GM23248 (cell line): ENCODE results near the gene COL27A1. TPM values are rescaled to one million over a fixed set of nuclear protein-coding genes. Genes with fewer than 3 reads are reported as not detected.

Experiments
- DNase-seq: peaks from one replicate; pipeline ENCODE4 v3.0.0-alpha.2; 2015
- H2AFZ ChIP-seq: fragments of 200-600 bp; sonication (generic); 2 replicates; pipeline ENCODE4 v1.6.1; 2016; ENCODE audit warnings: antibody characterized with exemption
- H3F3A ChIP-seq: fragments of 200-600 bp; sonication (generic); 2 replicates; pipeline ENCODE4 v1.6.1; 2016; ENCODE audit warnings: mild to moderate bottlenecking, antibody characterized with exemption, mixed run types; ENCODE audit not compliant: insufficient read depth
- H3K27ac ChIP-seq: fragments of 200-600 bp; sonication (generic); 2 replicates; pipeline ENCODE4 v1.5.1; 2016; ENCODE audit warnings: mild to moderate bottlenecking
- H3K27me3 ChIP-seq: fragments of 200-600 bp; sonication (generic); replicated peaks from 2 replicates; pipeline ENCODE4 v1.6.1; 2016; ENCODE audit warnings: mild to moderate bottlenecking; ENCODE audit not compliant: insufficient read depth
- H3K36me3 ChIP-seq: fragments of 200-600 bp; sonication (generic); 2 replicates; pipeline ENCODE4 v1.6.1; 2016; ENCODE audit warnings: low read depth, mild to moderate bottlenecking
- H3K4me1 ChIP-seq: fragments of 200-600 bp; sonication (generic); 2 replicates; pipeline ENCODE4 v1.6.1; 2016; ENCODE audit warnings: mild to moderate bottlenecking; ENCODE audit not compliant: insufficient read depth
- H3K4me2 ChIP-seq: fragments of 200-600 bp; sonication (generic); one replicate; pipeline ENCODE4 v1.6.1; 2016; ENCODE audit warnings: mild to moderate bottlenecking; ENCODE audit not compliant: unreplicated experiment
- H3K4me3 ChIP-seq: fragments of 200-600 bp; sonication (generic); 2 replicates; pipeline ENCODE4 v1.5.1; 2016; ENCODE audit warnings: mild to moderate bottlenecking
- H3K79me2 ChIP-seq: fragments of 200-600 bp; sonication (generic); 2 replicates; pipeline ENCODE4 v1.6.1; 2016; ENCODE audit warnings: mild to moderate bottlenecking; ENCODE audit not compliant: insufficient read depth
- H3K9ac ChIP-seq: fragments of 200-600 bp; sonication (generic); 2 replicates; pipeline ENCODE4 v1.6.1; 2016; ENCODE audit warnings: mild to moderate bottlenecking
- H3K9me2 ChIP-seq: fragments of 200-600 bp; sonication (generic); 2 replicates; pipeline ENCODE4 v1.6.1; 2016; ENCODE audit warnings: mixed run types, mild to moderate bottlenecking, moderate library complexity; ENCODE audit not compliant: insufficient read depth
- H3K9me3 ChIP-seq: fragments of 200-600 bp; sonication (generic); one replicate; pipeline ENCODE4 v1.6.1; 2017; ENCODE audit warnings: low read depth
- H4K20me1 ChIP-seq: fragments of 200-600 bp; sonication (generic); 2 replicates; pipeline ENCODE4 v1.6.0; 2016; ENCODE audit not compliant: insufficient read depth
- EZH2 ChIP-seq: fragments of 200-600 bp; sonication (generic); IDR thresholded peaks from 2 replicates; pipeline ENCODE4 v1.6.1; 2018; ENCODE audit warnings: antibody characterized with exemption, mild to moderate bottlenecking; ENCODE audit not compliant: insufficient read depth, poor library complexity, severe bottlenecking
- EZH2phosphoT487 ChIP-seq: fragments of 200-600 bp; sonication (generic); IDR thresholded peaks from 2 replicates; pipeline ENCODE4 v1.6.1; 2018; ENCODE audit warnings: antibody characterized with exemption, moderate library complexity, mild to moderate bottlenecking, low read depth; ENCODE audit not compliant: insufficient read depth
- WGBS, 2 experiments: methylation state at CpG; one replicate each; pipeline ENCODE4 v1.1.6; 2015 to 2017; ENCODE audit warnings: low lambda C conversion rate in 2 of 2, low coverage in 1 of 2; ENCODE audit errors: missing lambda C conversion rate in 2 of 2; 5-methylcytosine and 5-hydroxymethylcytosine counted together
- in situ Hi-C: fragments of 300-500 bp; cut with MboI; formaldehyde crosslinking; loops from 2 replicates; pipeline ENCODE4 v1.15.0; 2020
- polyA plus RNA-seq: library from polyadenylated mRNA; unstranded; fragments of >200 nt; fragmentation: Nextera tagmentation; extraction: Ambion mirVana; gene quantifications from 2 replicates; pipeline ENCODE4 v1.2.1, GENCODE V29; 2016
- total RNA-seq: library from RNA; depleted of rRNA; stranded (reverse); fragments of >200 nt; shearing (Covaris generic); gene quantifications from 2 replicates; pipeline ENCODE4 v1.2.3, GENCODE V29; 2014

Gene COL27A1
- total and polyA plus RNA-seq, 2 experiments from 2014 or later, result 1.6 to 2.3 TPM

DNA sequence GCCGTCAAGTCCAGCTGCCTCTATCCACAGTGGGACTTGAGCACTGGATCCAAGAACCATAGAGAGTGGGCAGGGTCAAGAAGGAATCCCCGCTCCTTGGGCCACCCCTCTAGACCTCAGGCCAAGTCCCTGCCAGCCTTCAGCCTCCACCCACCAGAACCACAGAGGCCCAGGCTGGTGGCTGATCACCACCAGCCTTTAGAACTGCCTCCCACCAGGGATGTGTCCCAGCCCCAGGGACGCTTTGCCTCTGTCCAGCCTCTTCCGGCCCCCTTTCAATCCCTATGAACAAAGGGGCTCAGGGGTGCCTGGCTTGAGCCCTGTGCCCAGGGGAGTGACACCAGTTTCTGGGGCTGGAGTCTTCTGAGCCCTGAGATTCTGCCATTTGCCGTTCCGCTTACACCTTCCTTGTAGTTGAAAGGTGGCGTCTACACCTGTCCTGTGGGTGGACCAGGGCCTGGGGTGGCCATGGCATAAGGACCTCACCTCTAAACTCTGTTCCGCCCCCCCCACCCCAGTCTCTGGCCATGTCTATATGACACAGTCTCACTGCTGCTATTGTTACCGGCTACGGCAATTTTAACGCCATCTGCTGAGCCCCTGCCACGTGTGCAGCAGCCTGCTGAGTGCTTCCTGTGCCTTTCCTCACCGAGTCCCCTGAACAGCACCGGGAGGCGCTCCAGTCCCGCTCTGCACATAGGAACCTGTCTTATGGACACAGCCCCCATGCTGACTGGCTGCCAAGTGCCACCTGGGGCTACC, 131.8 kb downstream of the COL27A1 start:
- Histone ChIP-seq H3K4me2 (no peak overlapping the region), H3F3A (0 out of 2 replicates have a peak, but pooled peaks cover 5% of the 10 kb centered on the region), H3K4me3 (no peak overlapping the region), H3K27ac (no peak overlapping the region), H3K4me1 (peaks cover 11% of the 10 kb centered on the region), H3K79me2 (no peaks in the 10 kb centered on the region), H3K9me3 (no peaks in the 10 kb centered on the region), H3K27me3 (no peaks in the 10 kb centered on the region), H3K9me2 (no peaks in the 10 kb centered on the region), H2AFZ (no peak overlapping the region), H3K9ac (no peak overlapping the region), H4K20me1 (no peaks in the 10 kb centered on the region), H3K36me3 (no peaks in the 10 kb centered on the region)
- no peak for DNase-seq
- no peak for TF ChIP-seq EZH2phosphoT487
- no peak for TF ChIP-seq EZH2
- 96% methylated on average over 16 of the region's 16 CpGs for WGBS, 2 experiments
- in situ Hi-C loops, result loop anchor here (10.0 kb wide), 1 partner anchor 182 kb away; no protein-coding TSS in a partner anchor

DNA sequence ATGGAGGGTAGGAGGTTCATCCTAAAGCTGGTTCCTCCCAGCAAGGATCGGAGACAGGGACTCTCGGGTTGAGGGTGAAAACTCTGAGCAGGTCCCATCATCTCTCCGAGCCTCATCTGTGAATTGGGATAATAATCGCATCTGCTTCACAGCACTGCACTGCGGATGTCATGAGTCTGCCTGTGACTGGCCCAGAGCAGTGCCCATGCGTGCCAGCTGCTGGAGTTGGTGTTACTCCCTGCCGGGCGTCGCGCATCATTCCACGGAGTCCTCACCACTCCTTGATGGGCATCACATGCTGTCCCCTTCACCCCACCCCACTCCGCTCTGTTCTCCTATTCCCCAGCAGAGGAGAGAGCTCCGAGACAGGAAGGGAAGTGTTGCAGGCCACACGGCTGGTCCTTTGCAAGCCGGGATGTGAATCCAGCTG, 132.4 kb downstream of the COL27A1 start:
- H3K27ac ChIP-seq, result no peak overlapping the region
- no peak overlapping the region for H3K4me2 ChIP-seq
- H2AFZ ChIP-seq, result no peak overlapping the region
- no peak for DNase-seq
- H3F3A ChIP-seq, result 0 out of 2 replicates have a peak, but pooled peaks cover 5% of the 10 kb centered on the region
- H3K9me2 ChIP-seq, result no peaks in the 10 kb centered on the region
- H4K20me1 ChIP-seq, result no peaks in the 10 kb centered on the region
- H3K79me2 ChIP-seq, result no peaks in the 10 kb centered on the region
- no peaks in the 10 kb centered on the region for H3K9me3 ChIP-seq
- WGBS, 2 experiments, result 86 to 87% methylated on average over 15 of the region's 15 CpGs
- in situ Hi-C loops, result loop anchor here (10.0 kb wide), 1 partner anchor 183 kb away; no protein-coding TSS in a partner anchor
- no peak overlapping the region for H3K4me3 ChIP-seq
- H3K9ac ChIP-seq, result no peak overlapping the region
- TF ChIP-seq EZH2phosphoT487 (no peak), EZH2 (no peak)
- H3K36me3 ChIP-seq, result peaks cover 3% of the 10 kb centered on the region; the same call in 1 of the 2 replicates
- H3K4me1 ChIP-seq, result peaks cover 11% of the 10 kb centered on the region
- H3K27me3 ChIP-seq, result no peaks in the 10 kb centered on the region

DNA sequence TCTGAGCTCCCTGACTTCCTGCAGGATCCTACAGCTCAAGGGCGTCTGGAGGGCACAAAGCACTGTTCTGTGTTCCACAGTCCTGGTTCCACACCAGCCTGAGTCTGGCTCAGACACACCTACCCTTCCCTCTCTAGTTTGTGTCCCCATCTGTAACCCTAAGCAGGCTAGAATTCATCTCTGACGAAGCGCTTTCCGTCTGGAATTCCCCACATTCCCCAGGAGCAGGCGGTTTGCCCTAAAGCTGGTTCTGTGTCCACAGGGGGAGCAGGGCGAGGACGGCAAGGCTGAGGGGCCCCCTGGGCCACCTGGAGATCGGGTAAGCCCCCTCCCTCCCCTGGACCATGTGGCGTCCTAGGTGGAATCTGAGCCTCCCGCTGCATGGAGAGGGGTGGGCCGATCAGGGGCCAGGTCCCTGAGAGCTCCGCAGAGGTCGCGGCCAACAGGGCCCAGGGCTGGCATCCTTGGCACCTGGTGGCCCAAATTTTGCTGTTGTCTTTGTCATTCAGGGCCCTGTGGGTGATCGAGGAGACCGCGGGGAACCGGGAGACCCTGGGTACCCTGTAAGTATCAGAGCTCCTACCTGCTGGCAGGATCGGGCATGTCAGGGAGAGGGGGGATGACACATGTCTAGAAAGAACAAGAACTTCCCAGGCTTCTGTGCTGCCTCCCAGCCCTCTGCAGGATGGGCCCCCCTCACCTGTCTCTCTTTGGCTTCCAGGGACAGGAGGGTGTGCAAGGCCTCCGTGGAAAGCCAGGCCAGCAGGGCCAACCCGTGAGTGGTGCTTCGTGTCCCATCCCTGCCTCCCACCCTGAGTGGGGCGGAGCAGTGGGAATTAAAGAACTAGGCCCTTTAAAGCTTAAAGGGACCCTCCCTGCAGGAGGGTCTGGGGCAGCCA, 133.1 kb downstream of the COL27A1 start:
- in situ Hi-C loops, result loop anchor here (10.0 kb wide), 1 partner anchor 184 kb away; no protein-coding TSS in a partner anchor
- Histone ChIP-seq H2AFZ (no peak overlapping the region), H3K9me2 (no peaks in the 10 kb centered on the region), H3K4me3 (no peak overlapping the region), H4K20me1 (no peaks in the 10 kb centered on the region), H3K4me2 (no peak overlapping the region), H3K27me3 (no peaks in the 10 kb centered on the region), H3K9me3 (no peaks in the 10 kb centered on the region), H3K9ac (no peak overlapping the region), H3K27ac (no peak overlapping the region), H3K36me3 (peaks cover 7% of the 10 kb centered on the region; the same call in 1 of the 2 replicates), H3K4me1 (peaks cover 11% of the 10 kb centered on the region), H3K79me2 (no peaks in the 10 kb centered on the region), H3F3A (0 out of 2 replicates have a peak, but pooled peaks cover 5% of the 10 kb centered on the region)
- DNase-seq, result peak; percentile 54
- 71 to 76% methylated on average over 22 to 23 of the region's 23 CpGs for WGBS, 2 experiments
- no peak for TF ChIP-seq EZH2
- TF ChIP-seq EZH2phosphoT487, result no peak

DNA sequence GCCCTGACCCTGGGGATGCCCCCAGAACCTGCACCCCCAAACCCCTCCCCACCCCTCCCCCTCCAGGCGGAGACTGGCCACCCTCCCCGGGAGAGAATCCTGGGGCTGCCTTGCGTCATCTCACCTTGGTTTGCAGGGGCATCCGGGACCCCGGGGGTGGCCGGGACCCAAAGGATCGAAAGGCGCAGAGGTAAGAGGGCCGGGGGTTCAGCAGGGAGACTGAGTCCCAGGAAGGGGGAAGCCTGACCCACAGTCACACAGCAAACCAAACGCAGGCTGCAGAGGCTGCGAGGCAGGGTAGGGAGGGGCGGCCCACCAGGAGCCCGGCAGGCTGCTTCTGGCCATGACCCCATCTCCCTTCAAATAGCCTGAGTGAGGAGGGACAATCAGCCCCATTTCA, 133.8 kb downstream of the COL27A1 start:
- Histone ChIP-seq H3K4me1 (peaks cover 11% of the 10 kb centered on the region), H3K9me2 (no peaks in the 10 kb centered on the region), H3K27me3 (no peaks in the 10 kb centered on the region), H2AFZ (no peak overlapping the region), H3K4me3 (no peak overlapping the region), H3K9ac (no peak overlapping the region), H3K79me2 (no peaks in the 10 kb centered on the region), H3K9me3 (no peaks in the 10 kb centered on the region), H3K36me3 (peaks cover 8% of the 10 kb centered on the region), H3K4me2 (no peak overlapping the region), H3K27ac (no peak overlapping the region), H3F3A (0 out of 2 replicates have a peak, but pooled peaks cover 5% of the 10 kb centered on the region), H4K20me1 (no peaks in the 10 kb centered on the region)
- WGBS, 2 experiments, result 90 to 94% methylated on average over 12 to 13 of the region's 13 CpGs
- DNase-seq, result no peak
- TF ChIP-seq EZH2phosphoT487 (no peak), EZH2 (no peak)
- in situ Hi-C loops, result loop anchor here (10.0 kb wide), 1 partner anchor 184 kb away; no protein-coding TSS in a partner anchor
